OCI-LY7 (cell line): ENCODE results near the gene GALNT6. TPM values are rescaled to one million over a fixed set of nuclear protein-coding genes. Genes with fewer than 3 reads are reported as not detected.
A peak's percentile ranks its signal among the peaks of the same experiment; 100 is the strongest.

ENCODE experiments used
- BruUV-seq: library from RNA; stranded (reverse); fragments of 400-500 nt; replicated peaks from 2 replicates; lab custom pipeline; 2021; lab: Mats Ljungman, UMichigan
- CTCF ChIA-PET: fragments of 300-600 bp; sonication (Branson Sonifier 250); formaldehyde crosslinking; loops from one replicate; lab custom pipeline; 2022; ENCODE audit warnings: antibody characterized with exemption; ENCODE audit not compliant: unreplicated experiment; lab: Charles Lee
- POLR2A ChIA-PET: fragments of 300-600 bp; sonication (Branson Sonifier 250); formaldehyde crosslinking; loops from one replicate; lab custom pipeline; 2022; ENCODE audit warnings: antibody characterized with exemption; lab: Charles Lee
- DNase-seq: peaks from one replicate; pipeline ENCODE4 v3.0.0-alpha.2; 2015; ENCODE audit warnings: low spot score
- H2AFZ ChIP-seq: fragments of 200-600 bp; sonication (generic), shearing (Covaris generic); 2 replicates; pipeline ENCODE4 v1.6.1; 2014; ENCODE audit warnings: mild to moderate bottlenecking, antibody characterized with exemption, low read length, moderate library complexity
- H3K27ac ChIP-seq: fragments of 200-600 bp; sonication (generic); 2 replicates; pipeline ENCODE4 v1.5.1; 2014; ENCODE audit warnings: mixed run types, low read depth, mild to moderate bottlenecking, moderate library complexity, low read length, inconsistent platforms; ENCODE audit not compliant: poor library complexity, severe bottlenecking
- H3K36me3 ChIP-seq: fragments of 200-600 bp; sonication (generic); 2 replicates; pipeline ENCODE4 v1.6.1; 2014; ENCODE audit warnings: mild to moderate bottlenecking, antibody characterized with exemption, low read length, moderate library complexity, mixed read lengths; ENCODE audit not compliant: insufficient read depth
- H3K4me1 ChIP-seq: fragments of 200-600 bp; sonication (generic); 2 replicates; pipeline ENCODE4 v1.5.1; 2014; ENCODE audit warnings: mild to moderate bottlenecking, low read length; ENCODE audit not compliant: insufficient read depth, poor library complexity, severe bottlenecking
- H3K4me2 ChIP-seq: fragments of 200-600 bp; sonication (generic); 2 replicates; pipeline ENCODE4 v1.6.1; 2014; ENCODE audit warnings: mild to moderate bottlenecking, low read length
- H3K4me3 ChIP-seq: fragments of 200-600 bp; sonication (generic); 2 replicates; pipeline ENCODE4 v1.5.1; 2014; ENCODE audit warnings: mild to moderate bottlenecking, low read depth, low read length; ENCODE audit not compliant: poor library complexity, severe bottlenecking
- H3K79me2 ChIP-seq: fragments of 200-600 bp; sonication (generic); 2 replicates; pipeline ENCODE4 v1.6.1; 2016; ENCODE audit warnings: low read depth, mild to moderate bottlenecking, low read length, moderate library complexity, mixed read lengths; ENCODE audit not compliant: insufficient read depth
- H3K9me2 ChIP-seq: fragments of 200-600 bp; sonication (generic); 2 replicates; pipeline ENCODE4 v1.6.1; 2016; ENCODE audit warnings: mild to moderate bottlenecking, low read length, mixed read lengths; ENCODE audit not compliant: insufficient read depth
- H3K9me3 ChIP-seq: fragments of 200-600 bp; sonication (generic); 2 replicates; pipeline ENCODE4 v1.6.1; 2014; ENCODE audit warnings: mild to moderate bottlenecking, mixed run types, low read length, mixed read lengths
- H4K20me1 ChIP-seq: fragments of 200-600 bp; sonication (generic); 2 replicates; pipeline ENCODE4 v1.6.1; 2014; ENCODE audit warnings: mild to moderate bottlenecking, antibody characterized with exemption, low read length, moderate library complexity, mixed read lengths; ENCODE audit not compliant: insufficient read depth
- EZH2phosphoT487 ChIP-seq: fragments of 200-600 bp; sonication (generic); IDR thresholded peaks from 2 replicates; pipeline ENCODE4 v1.6.1; 2018; ENCODE audit warnings: low read depth, borderline replicate concordance, mild to moderate bottlenecking, mixed run types, antibody characterized with exemption, low read length, moderate library complexity, mixed read lengths
- intact Hi-C: fragments of 100-400 bp; cut with micrococcal nuclease; formaldehyde crosslinking; loops from one replicate; pipeline ENCODE4 v1.10.0; 2022; ENCODE audit not compliant: unreplicated experiment
- total RNA-seq, 2 experiments: library from RNA; depleted of rRNA in 1 of 2; stranded (reverse); fragments of >200 nt in 1 of 2; shearing (Covaris generic) in 1 of 2; gene quantifications; 2 replicates each; pipeline ENCODE4 v1.2.3, GENCODE V29; 2014 to 2022
- TF ChIP-seq, protein P1 (sequence below): fragments of 200-600 bp; sonication (generic); conservative IDR thresholded peaks from 2 replicates; pipeline ENCODE4 v1.5.1; 2014; ENCODE audit warnings: mild to moderate bottlenecking, antibody characterized with exemption, low read length, moderate library complexity, mixed read lengths

GALNT6 gene
- total RNA-seq, 2 experiments from 2014 or later: 1.4 to 4.8 TPM

DNA sequence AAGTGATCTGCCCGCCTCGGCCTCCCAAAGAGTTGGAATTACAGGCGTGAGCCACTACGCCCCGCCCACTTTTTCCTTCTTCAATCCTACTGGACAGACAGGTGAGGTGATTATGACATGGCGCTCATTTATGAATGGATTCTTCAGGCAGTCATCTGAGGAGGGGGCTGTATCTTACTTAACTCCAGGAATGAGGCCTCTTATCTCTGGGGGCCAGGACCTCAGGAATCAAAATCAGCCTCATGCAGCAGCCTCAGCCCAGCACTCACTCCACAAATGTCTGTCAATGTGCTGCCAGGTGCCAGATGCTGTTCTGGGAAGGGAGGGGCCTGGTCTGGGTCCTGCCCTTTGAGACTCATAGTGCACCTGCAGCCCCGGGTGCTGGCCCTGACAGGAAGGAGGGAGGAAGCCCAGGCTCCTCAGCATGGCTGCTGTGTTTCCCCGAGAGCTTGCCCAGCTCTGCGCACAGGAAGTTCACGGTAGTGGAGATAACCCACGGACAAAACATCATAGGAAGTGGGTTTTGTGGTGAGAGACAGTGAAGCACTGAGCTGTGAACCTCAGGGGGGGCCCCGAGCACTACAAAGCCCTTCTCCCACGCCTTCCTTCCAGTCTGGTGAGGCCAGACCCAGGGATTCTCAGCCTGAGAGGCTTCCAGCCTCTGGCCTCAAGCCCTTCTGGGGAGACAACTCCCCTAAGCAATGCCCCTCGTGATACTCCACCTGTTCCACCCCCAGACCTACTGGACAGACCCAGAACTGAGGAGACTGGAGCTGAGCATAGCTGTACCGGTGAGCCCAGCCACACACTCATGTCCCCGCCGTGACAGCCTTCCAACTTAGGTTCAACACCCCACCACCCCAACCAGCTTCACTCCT is 22.3 kb downstream of the GALNT6 start:
- ChIA-PET CTCF (interaction anchor here (0.6 kb wide), 1 partner anchor 150 kb away, joined by 4 read pairs; no protein-coding TSS in a partner anchor), POLR2A (interaction anchor here (0.5 to 1.1 kb wide), 3 partner anchors 19 to 371 kb away, joined by 3 to 6 read pairs (median 3); partner anchors contain the start of gene CSRNP2)
- no TSS peak for BruUV-seq
- peak; percentile 95 for DNase-seq
- H3K4me2 ChIP-seq: peak overlapping the region; percentile 50
- H3K9me3 ChIP-seq: no peaks in the 10 kb centered on the region
- intact Hi-C loops: loop anchor here (2.0 kb wide), 1 partner anchor 44 kb away; the partner anchor contains the start of gene BIN2
- TF ChIP-seq, protein P1, sequence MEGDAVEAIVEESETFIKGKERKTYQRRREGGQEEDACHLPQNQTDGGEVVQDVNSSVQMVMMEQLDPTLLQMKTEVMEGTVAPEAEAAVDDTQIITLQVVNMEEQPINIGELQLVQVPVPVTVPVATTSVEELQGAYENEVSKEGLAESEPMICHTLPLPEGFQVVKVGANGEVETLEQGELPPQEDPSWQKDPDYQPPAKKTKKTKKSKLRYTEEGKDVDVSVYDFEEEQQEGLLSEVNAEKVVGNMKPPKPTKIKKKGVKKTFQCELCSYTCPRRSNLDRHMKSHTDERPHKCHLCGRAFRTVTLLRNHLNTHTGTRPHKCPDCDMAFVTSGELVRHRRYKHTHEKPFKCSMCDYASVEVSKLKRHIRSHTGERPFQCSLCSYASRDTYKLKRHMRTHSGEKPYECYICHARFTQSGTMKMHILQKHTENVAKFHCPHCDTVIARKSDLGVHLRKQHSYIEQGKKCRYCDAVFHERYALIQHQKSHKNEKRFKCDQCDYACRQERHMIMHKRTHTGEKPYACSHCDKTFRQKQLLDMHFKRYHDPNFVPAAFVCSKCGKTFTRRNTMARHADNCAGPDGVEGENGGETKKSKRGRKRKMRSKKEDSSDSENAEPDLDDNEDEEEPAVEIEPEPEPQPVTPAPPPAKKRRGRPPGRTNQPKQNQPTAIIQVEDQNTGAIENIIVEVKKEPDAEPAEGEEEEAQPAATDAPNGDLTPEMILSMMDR: no peak
- TF ChIP-seq EZH2phosphoT487: no peak
- no peak overlapping the region for H2AFZ ChIP-seq
- no peak overlapping the region for H3K27ac ChIP-seq
- H3K79me2 ChIP-seq: no peaks in the 10 kb centered on the region
- no peaks in the 10 kb centered on the region for H3K9me2 ChIP-seq
- H4K20me1 ChIP-seq: peaks cover 7% of the 10 kb centered on the region; the same call in 1 of the 2 replicates
- peak overlapping the region; percentile 8 for H3K4me3 ChIP-seq
- H3K4me1 ChIP-seq: peaks cover 21% of the 10 kb centered on the region
- no peaks in the 10 kb centered on the region for H3K36me3 ChIP-seq

DNA sequence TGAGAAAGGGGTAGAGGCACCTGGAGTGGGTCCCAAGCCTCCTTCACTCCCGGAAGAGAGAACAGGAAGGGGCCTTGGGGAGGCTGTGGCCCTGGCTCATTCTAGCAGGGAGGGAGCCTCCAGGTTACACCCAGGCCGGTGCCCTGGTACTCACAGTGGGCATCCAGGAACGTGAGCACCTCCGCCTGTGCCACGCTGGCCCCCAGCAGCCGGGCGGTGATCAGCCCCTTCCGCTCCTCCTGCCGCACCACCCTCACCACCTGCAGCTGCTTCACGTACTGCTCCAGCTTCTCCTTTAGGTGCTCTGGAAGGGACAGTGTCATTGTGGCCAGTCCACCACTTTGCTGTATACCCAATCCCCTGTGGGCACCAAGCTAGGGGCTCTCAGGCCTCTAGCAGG is 25.9 kb downstream of the GALNT6 start:
- no peaks in the 10 kb centered on the region for H3K79me2 ChIP-seq
- no peaks in the 10 kb centered on the region for H3K9me3 ChIP-seq
- no peak overlapping the region for H3K27ac ChIP-seq
- ChIA-PET POLR2A (no interaction called here), CTCF (no interaction called here)
- H3K4me1 ChIP-seq: peaks cover 21% of the 10 kb centered on the region
- intact Hi-C loops: no loop called here
- no peak for DNase-seq
- TF ChIP-seq EZH2phosphoT487: no peak
- TF ChIP-seq, protein P1: no peak
- H3K36me3 ChIP-seq: no peaks in the 10 kb centered on the region
- BruUV-seq: no TSS peak
- no peak overlapping the region for H3K4me3 ChIP-seq
- H2AFZ ChIP-seq: no peak overlapping the region
- no peaks in the 10 kb centered on the region for H4K20me1 ChIP-seq
- no peaks in the 10 kb centered on the region for H3K9me2 ChIP-seq
- no peak overlapping the region for H3K4me2 ChIP-seq
